H1 (cell line): ENCODE data around the gene IGFBP3. TPM values are rescaled to one million over a fixed set of nuclear protein-coding genes. Genes with fewer than 3 reads are reported as not detected.

Experiments used
- CTCF ChIA-PET: fragments of 300-600 bp; sonication (Branson Sonifier 250); formaldehyde crosslinking; loops from one replicate; lab custom pipeline; 2021; ENCODE audit not compliant: partially characterized antibody; lab: Charles Lee
- POLR2A ChIA-PET: fragments of 300-600 bp; sonication (Branson Sonifier 250); formaldehyde crosslinking; loops from one replicate; lab custom pipeline; 2021; ENCODE audit warnings: inconsistent platforms; ENCODE audit not compliant: partially characterized antibody; lab: Charles Lee
- DNase-seq, 2 experiments: peaks; one replicate each; pipeline versions ENCODE4 v3.0.0 to v3.0.0-alpha.2; 2010 to 2022; ENCODE audit warnings: low spot score in 2 of 2, low read depth in 1 of 2, mixed read lengths in 1 of 2
- FAIRE-seq: peaks from 2 replicates; lab custom pipeline; 2011; peaks lifted over from hg19 to GRCh38; lab: Jason Lieb, UNC
- H2AFZ ChIP-seq: 2 replicates; pipeline ENCODE4 v1.8.1; 2012; ENCODE audit warnings: low read length, inconsistent platforms
- H2AK5ac ChIP-seq: 2 replicates; pipeline ENCODE4 v1.6.1; 2013; ENCODE audit warnings: low read depth, low read length
- H2BK120ac ChIP-seq: replicated peaks from 2 replicates; pipeline ENCODE3; 2013; ENCODE audit warnings: low read depth, low read length, inconsistent platforms
- H2BK12ac ChIP-seq: 2 replicates; pipeline ENCODE4 v1.6.1; 2013; ENCODE audit warnings: low read depth, low read length
- H2BK15ac ChIP-seq: 2 replicates; pipeline ENCODE4 v1.6.1; 2013; ENCODE audit warnings: low read length
- H2BK20ac ChIP-seq: 2 replicates; pipeline ENCODE4 v1.6.1; 2013; ENCODE audit warnings: low read length
- H2BK5ac ChIP-seq: 2 replicates; pipeline ENCODE4 v1.6.1; 2013; ENCODE audit warnings: low read depth, low read length
- H3K14ac ChIP-seq: 2 replicates; pipeline ENCODE4 v1.6.1; 2013; ENCODE audit warnings: inconsistent platforms; ENCODE audit not compliant: insufficient read length
- H3K18ac ChIP-seq: 2 replicates; pipeline ENCODE4 v1.6.1; 2013; ENCODE audit warnings: low read length; ENCODE audit errors: extremely low read depth
- H3K23ac ChIP-seq: 2 replicates; pipeline ENCODE4 v1.6.1; 2013; ENCODE audit warnings: inconsistent platforms; ENCODE audit not compliant: insufficient read length
- H3K23me2 ChIP-seq: 2 replicates; pipeline ENCODE4 v1.6.1; 2013; ENCODE audit warnings: low read depth, low read length
- H3K27ac ChIP-seq: 2 replicates; pipeline ENCODE4 v1.6.1; 2011; ENCODE audit warnings: low read depth, low read length, inconsistent platforms
- H3K27me3 ChIP-seq, 4 experiments: replicated peaks in 1 of 4; 1 replicate in 1 of 4; 2 replicates in 3 of 4; pipeline versions ENCODE4 v1.6.1 to v1.8.1; 2011 to 2013; ENCODE audit warnings: low read length in 3 of 4, mild to moderate bottlenecking in 3 of 4, inconsistent platforms in 2 of 4, mixed read lengths in 2 of 4, moderate library complexity in 1 of 4; ENCODE audit not compliant: control insufficient read depth in 3 of 4, insufficient read depth in 3 of 4; ENCODE audit errors: extremely low read depth in 1 of 4
- H3K36me3 ChIP-seq, 4 experiments: 2 replicates each; pipeline versions ENCODE4 v1.6.1 to v1.8.1; 2011 to 2013; ENCODE audit warnings: mild to moderate bottlenecking in 4 of 4, low read length in 3 of 4, moderate library complexity in 2 of 4, control low read depth in 1 of 4, inconsistent platforms in 1 of 4; ENCODE audit not compliant: insufficient read depth in 4 of 4, control insufficient read depth in 2 of 4
- H3K4ac ChIP-seq: replicated peaks from 2 replicates; pipeline ENCODE3; 2013; ENCODE audit warnings: low read length, low read depth, mixed read lengths, inconsistent platforms; ENCODE audit not compliant: insufficient read length
- H3K4me1 ChIP-seq, 4 experiments: replicated peaks in 1 of 4; 1 replicate in 1 of 4; 2 replicates in 3 of 4; pipeline versions ENCODE4 v1.6.1 to v1.8.1; 2011 to 2013; ENCODE audit warnings: low read length in 3 of 4, inconsistent platforms in 2 of 4, mixed read lengths in 1 of 4; ENCODE audit not compliant: insufficient read depth in 4 of 4, control insufficient read depth in 3 of 4
- H3K4me2 ChIP-seq, 2 experiments: 2 replicates each; pipeline versions ENCODE4 v1.6.1 to v1.8.1; 2011 to 2013; ENCODE audit warnings: low read depth in 2 of 2, low read length in 2 of 2, control low read depth in 1 of 2, inconsistent platforms in 1 of 2, mild to moderate bottlenecking in 1 of 2; ENCODE audit not compliant: insufficient read depth in 1 of 2
- H3K4me3 ChIP-seq, 4 experiments: fragments of 200-600, 300-600 bp in 1 of 4; sonication (generic), shearing (Covaris generic), sonication (Bioruptor Twin) in 1 of 4; 2 replicates each; pipeline versions ENCODE4 v1.5.1 to v1.8.1; 2011 to 2016; ENCODE audit warnings: low read length in 4 of 4, low read depth in 3 of 4, control low read depth in 2 of 4, inconsistent platforms in 2 of 4, mild to moderate bottlenecking in 2 of 4, mixed read lengths in 1 of 4, moderate library complexity in 1 of 4; ENCODE audit not compliant: insufficient read depth in 2 of 4; ENCODE audit errors: extremely low read depth in 1 of 4
- H3K56ac ChIP-seq: replicated peaks from 2 replicates; pipeline ENCODE3; 2013; ENCODE audit warnings: low read depth, mild to moderate bottlenecking, mixed read lengths, low read length, inconsistent platforms; ENCODE audit not compliant: insufficient read length
- H3K79me1 ChIP-seq: 2 replicates; pipeline ENCODE4 v1.6.1; 2013; ENCODE audit warnings: low read depth, low read length, control low read depth
- H3K79me2 ChIP-seq, 2 experiments: 2 replicates each; pipeline versions ENCODE4 v1.6.1 to v1.8.1; 2012 to 2013; ENCODE audit warnings: low read length in 2 of 2, mild to moderate bottlenecking in 2 of 2, inconsistent platforms in 1 of 2; ENCODE audit not compliant: insufficient read depth in 2 of 2, control insufficient read depth in 1 of 2
- H3K9ac ChIP-seq, 4 experiments: replicated peaks in 1 of 4; 1 replicate in 1 of 4; 2 replicates in 3 of 4; pipeline versions ENCODE4 v1.6.1 to v1.8.1; 2011 to 2013; ENCODE audit warnings: low read depth in 3 of 4, low read length in 3 of 4, control low read depth in 2 of 4, mild to moderate bottlenecking in 2 of 4, moderate library complexity in 2 of 4, inconsistent platforms in 1 of 4; ENCODE audit errors: extremely low read depth in 1 of 4
- H3K9me3 ChIP-seq, 2 experiments: 2 replicates each; pipeline versions ENCODE4 v1.6.1 to v1.8.1; 2012 to 2013; ENCODE audit warnings: mild to moderate bottlenecking in 2 of 2, moderate library complexity in 2 of 2, control low read depth in 1 of 2, inconsistent platforms in 1 of 2, low read depth in 1 of 2, low read length in 1 of 2, mixed read lengths in 1 of 2; ENCODE audit not compliant: insufficient read depth in 2 of 2
- H4K20me1 ChIP-seq, 2 experiments: replicated peaks in 1 of 2; 2 replicates each; pipeline versions ENCODE3 to v1.8.1; 2011 to 2013; ENCODE audit warnings: inconsistent platforms in 2 of 2, low read length in 2 of 2, mild to moderate bottlenecking in 1 of 2; ENCODE audit not compliant: insufficient read depth in 2 of 2, control insufficient read depth in 1 of 2
- H4K5ac ChIP-seq: 2 replicates; pipeline ENCODE4 v1.6.1; 2013; ENCODE audit warnings: low read length, low read depth, mixed read lengths, inconsistent platforms; ENCODE audit not compliant: insufficient read length
- H4K8ac ChIP-seq: 2 replicates; pipeline ENCODE4 v1.8.0; 2013; ENCODE audit warnings: mild to moderate bottlenecking, moderate library complexity, low read length, inconsistent platforms; ENCODE audit not compliant: insufficient read depth; ENCODE audit errors: extremely low read depth
- H4K91ac ChIP-seq: replicated peaks from 2 replicates; pipeline ENCODE3; 2013; ENCODE audit warnings: low read length, mixed read lengths, inconsistent platforms; ENCODE audit not compliant: insufficient read length
- E2F6 ChIP-seq: IDR thresholded peaks from 2 replicates; pipeline ENCODE4 v1.6.1; 2012; ENCODE audit warnings: inconsistent platforms
- EP300 ChIP-seq, 2 experiments: IDR thresholded peaks; 1 replicate in 1 of 2; 2 replicates in 1 of 2; pipeline ENCODE4 v1.6.1; 2011 to 2012; ENCODE audit warnings: low read depth in 2 of 2, low read length in 2 of 2, mild to moderate bottlenecking in 2 of 2, borderline replicate concordance in 1 of 2, inconsistent platforms in 1 of 2, moderate library complexity in 1 of 2
- EZH2 ChIP-seq: fragments of 200-600 bp; sonication (generic); IDR thresholded peaks from 2 replicates; pipeline ENCODE4 v1.7.1; 2012; ENCODE audit warnings: low read depth, mild to moderate bottlenecking, moderate library complexity, low read length, inconsistent platforms; ENCODE audit not compliant: severe bottlenecking
- JUND ChIP-seq: IDR thresholded peaks from 2 replicates; pipeline ENCODE4 v1.6.1; 2011; ENCODE audit warnings: mild to moderate bottlenecking, improper control_type of control experiment, low read length
- KDM4A ChIP-seq: IDR thresholded peaks from one replicate; pipeline ENCODE4 v1.7.1; 2012; ENCODE audit warnings: low read depth, mild to moderate bottlenecking, moderate library complexity, low read length, inconsistent platforms; ENCODE audit not compliant: severe bottlenecking
- NRF1 ChIP-seq: IDR thresholded peaks from 2 replicates; pipeline ENCODE4 v1.6.1; 2011; ENCODE audit warnings: mild to moderate bottlenecking, low read depth, low read length, improper control_type of control experiment
- PHF8 ChIP-seq: fragments of 200-600 bp; sonication (generic); conservative IDR thresholded peaks from 2 replicates; pipeline ENCODE4 v1.7.1; 2012; ENCODE audit warnings: low read depth, mild to moderate bottlenecking, inconsistent platforms, low read length, moderate library complexity
- POU5F1 ChIP-seq: IDR thresholded peaks from 2 replicates; pipeline ENCODE4 v1.6.1; 2011; ENCODE audit warnings: low read depth, mild to moderate bottlenecking, low read length, moderate library complexity
- RBBP5 ChIP-seq: IDR thresholded peaks from 2 replicates; pipeline ENCODE4 v1.7.1; 2012; ENCODE audit warnings: low read depth, mild to moderate bottlenecking, inconsistent platforms, low read length, moderate library complexity, borderline replicate concordance
- TAF1 ChIP-seq: IDR thresholded peaks from 2 replicates; pipeline ENCODE4 v1.6.1; 2011; ENCODE audit warnings: mild to moderate bottlenecking, low read depth, low read length
- TAF7 ChIP-seq: optimal IDR thresholded peaks from 2 replicates; pipeline ENCODE3; 2011; ENCODE audit warnings: low read depth, mild to moderate bottlenecking, inconsistent platforms, low read length, moderate library complexity, borderline replicate concordance
- YY1 ChIP-seq: IDR thresholded peaks from 2 replicates; pipeline ENCODE4 v1.6.1; 2011; ENCODE audit warnings: low read depth, mild to moderate bottlenecking, low read length
- WGBS, 2 experiments: shearing (Covaris generic) in 1 of 2; methylation state at CpG; one replicate each; pipeline versions ENCODE4 v1.1.6 to v1.1.7; 2013 to 2015; ENCODE audit warnings: low lambda C conversion rate in 2 of 2, mixed read lengths in 2 of 2, inconsistent platforms in 1 of 2, low coverage in 1 of 2, missing lambda C conversion rate in 1 of 2; ENCODE audit not compliant: insufficient replicate concordance in 2 of 2, insufficient coverage in 1 of 2, insufficient read length in 1 of 2; ENCODE audit errors: extremely low coverage in 1 of 2, missing lambda C conversion rate in 1 of 2; 5-methylcytosine and 5-hydroxymethylcytosine counted together
- polyA plus RNA-seq, 7 experiments: library from polyadenylated mRNA; depleted of rRNA in 3 of 7; stranded (reverse) in 5 of 7; unstranded in 2 of 7; fragments of >200 nt in 5 of 7; fragments of 200-250 nt in 2 of 7; gene quantifications; 1 replicate in 5 of 7; 2 replicates in 1 of 7; 4 replicates in 1 of 7; pipeline versions ENCODE4 v1.2.1 to v1.2.3, GENCODE V29; 2011 to 2013; ENCODE audit warnings: missing spikeins in 2 of 7, mixed read lengths in 2 of 7
- total RNA-seq: library from RNA; stranded (reverse); fragmentation: NEBNext Ultra II Directional; extraction: Animal tissue kit (Norgen Biotek cat#: 25700); gene quantifications from 2 replicates; pipeline ENCODE4 v1.2.1, GENCODE V29; 2021

The IGFBP3 gene
- total and polyA plus RNA-seq, 2 of the 8 experiments (the other 6 are each of a cell fraction or from before 2014, with no cell fraction given) = 5.5 to 12.1 TPM

- DNase-seq = no peak
- Histone ChIP-seq H2BK120ac (no peak overlapping the region), H3K79me1 (no peaks in the 10 kb centered on the region), H3K27ac (no peak overlapping the region), H3K18ac (no peak overlapping the region), H3K9me3 (peaks cover 15 to 31% of the 10 kb centered on the region in 2 experiments), H3K27me3 (no peaks in the 10 kb centered on the region), H3K36me3 (no peaks in the 10 kb centered on the region; a peak in 1 of 8 replicates), H2BK15ac (no peak overlapping the region), H4K5ac (no peak overlapping the region), H2AK5ac (no peak overlapping the region), H4K91ac (no peak overlapping the region), H3K23ac (no peak overlapping the region), H3K79me2 (no peaks in the 10 kb centered on the region), H2BK20ac (no peak overlapping the region), H2AFZ (no peak overlapping the region), H2BK12ac (no peak overlapping the region), H3K4me2 (no peak overlapping the region), H4K8ac (no peak overlapping the region), H4K20me1 (peaks cover 0 to 1% of the 10 kb centered on the region in 2 experiments), H3K4me3 (no peak overlapping the region), H3K9ac (no peak overlapping the region), H3K4ac (no peak overlapping the region), H3K56ac (no peak overlapping the region), H3K14ac (no peak overlapping the region), H3K4me1 (peaks cover 0 to 3% (median under 1%) of the 10 kb centered on the region in 4 experiments; a peak in 1 of 7 replicates), H2BK5ac (no peak overlapping the region), H3K23me2 (no peaks in the 10 kb centered on the region)
- POLR2A ChIA-PET = no interaction called here
- CTCF ChIA-PET = interaction anchor here (1.9 to 2.3 kb wide), 2 partner anchors 9 to 10 kb away, joined by 6 to 7 read pairs; no protein-coding TSS in a partner anchor
- FAIRE-seq = no peak
- WGBS, 2 experiments = 92% methylated on average over 9 of the region's 9 CpGs; no CpG with 5 or more reads in 1 of the 2 experiments
- TF ChIP-seq JUND (no peak), E2F6 (no peak), PHF8 (no peak), KDM4A (no peak), NRF1 (no peak), TAF7 (no peak), POU5F1 (no peak), YY1 (no peak), TAF1 (no peak), EZH2 (no peak), EP300 (IDR thresholded peaks at IDR 0.05; ENCODE audit: borderline replicate concordance in 1 of 2, low read depth in 2 of 2, low read length in 2 of 2) (no peak), RBBP5 (no peak)
Measured at GRCh38 chr7:45881280-45881758, 39.8 kb downstream of the IGFBP3 start.
